GM23338 (cell line): Measurements from ENCODE around the gene CXCL8. TPM values are rescaled to one million over a fixed set of nuclear protein-coding genes. Genes with fewer than 3 reads are reported as not detected.

Source experiments
- ATAC-seq: fragments of 200-7000 bp; cut with Tn5 transposase; 3 replicates; pipeline ENCODE4 v1.9.1; 2020
- DNase-seq: peaks from one replicate; pipeline ENCODE4 v3.0.0-alpha.2; 2015; ENCODE audit warnings: low spot score
- H2AFZ ChIP-seq: fragments of 200-600 bp; sonication (generic); 2 replicates; pipeline ENCODE4 v1.8.0; 2016; ENCODE audit warnings: antibody characterized with exemption, mild to moderate bottlenecking, moderate library complexity
- H3F3A ChIP-seq: fragments of 200-600 bp; sonication (generic); replicated peaks from 2 replicates; pipeline ENCODE4 v1.8.0; 2017; ENCODE audit warnings: antibody characterized with exemption, mixed run types, low read depth
- H3K27ac ChIP-seq: fragments of 200-600 bp; sonication (generic); 2 replicates; pipeline ENCODE4 v1.6.1; 2016; ENCODE audit warnings: low read depth
- H3K27me3 ChIP-seq: fragments of 200-600 bp; sonication (generic); 2 replicates; pipeline ENCODE4 v1.8.0; 2016; ENCODE audit warnings: mild to moderate bottlenecking, mixed run types, moderate library complexity; ENCODE audit not compliant: insufficient read depth
- H3K36me3 ChIP-seq: fragments of 200-600 bp; sonication (generic); 2 replicates; pipeline ENCODE4 v1.8.0; 2016; ENCODE audit warnings: mild to moderate bottlenecking; ENCODE audit not compliant: insufficient read depth
- H3K4me1 ChIP-seq: fragments of 200-600 bp; sonication (generic); 2 replicates; pipeline ENCODE4 v1.8.0; 2016; ENCODE audit warnings: mild to moderate bottlenecking, moderate library complexity; ENCODE audit not compliant: insufficient read depth
- H3K4me2 ChIP-seq: fragments of 200-600 bp; sonication (generic); 2 replicates; pipeline ENCODE4 v1.7.1; 2017; ENCODE audit warnings: mixed run types
- H3K4me3 ChIP-seq: fragments of 200-600 bp; sonication (generic); 2 replicates; pipeline ENCODE4 v1.6.1; 2016; ENCODE audit warnings: mixed run types
- H3K79me2 ChIP-seq: fragments of 200-600 bp; sonication (generic); replicated peaks from 2 replicates; pipeline ENCODE4 v1.8.0; 2017; ENCODE audit warnings: mild to moderate bottlenecking; ENCODE audit not compliant: insufficient read depth
- H3K9me2 ChIP-seq: fragments of 200-600 bp; sonication (generic); 2 replicates; pipeline ENCODE4 v1.8.0; 2017; ENCODE audit not compliant: insufficient read depth
- H4K20me1 ChIP-seq: fragments of 200-600 bp; sonication (generic); replicated peaks from 2 replicates; pipeline ENCODE4 v1.8.0; 2017; ENCODE audit warnings: mild to moderate bottlenecking; ENCODE audit not compliant: insufficient read depth
- H3K27ac Mint-ChIP-seq: 2 replicates; pipeline ENCODE4 v1.8.0; 2020; ENCODE audit warnings: inconsistent platforms, mild to moderate bottlenecking, moderate library complexity, mixed read lengths
- H3K27me3 Mint-ChIP-seq: 3 replicates; pipeline ENCODE4 v1.8.0; 2022; ENCODE audit warnings: low read depth, mild to moderate bottlenecking, moderate library complexity, mixed read lengths, inconsistent platforms; ENCODE audit not compliant: insufficient read depth, poor library complexity
- H3K36me3 Mint-ChIP-seq: 3 replicates; pipeline ENCODE4 v1.8.0; 2021; ENCODE audit warnings: low read depth, mild to moderate bottlenecking, inconsistent platforms, moderate library complexity, mixed read lengths
- H3K4me1 Mint-ChIP-seq: 3 replicates; pipeline ENCODE4 v1.8.0; 2020; ENCODE audit warnings: mild to moderate bottlenecking, inconsistent platforms, mixed read lengths
- H3K4me3 Mint-ChIP-seq: 3 replicates; pipeline ENCODE4 v1.8.0; 2021; ENCODE audit warnings: moderate library complexity, mild to moderate bottlenecking, inconsistent platforms, mixed read lengths
- H3K9me3 Mint-ChIP-seq: 3 replicates; pipeline ENCODE4 v1.8.0; 2020; ENCODE audit warnings: moderate library complexity, mild to moderate bottlenecking, inconsistent platforms, mixed read lengths
- CREB1 ChIP-seq: fragments of 250-450 bp; sonication (Bioruptor Pico); IDR thresholded peaks from 2 replicates; pipeline ENCODE4 v1.5.0; 2020; ENCODE audit warnings: low read depth, mild to moderate bottlenecking, moderate library complexity
- EZH2 ChIP-seq: fragments of 200-600 bp; sonication (generic); IDR thresholded peaks from one replicate; pipeline ENCODE4 v1.8.0; 2017; ENCODE audit warnings: antibody characterized with exemption, mild to moderate bottlenecking, low read depth; ENCODE audit not compliant: unreplicated experiment
- EZH2phosphoT487 ChIP-seq: fragments of 200-600 bp; sonication (generic); IDR thresholded peaks from one replicate; pipeline ENCODE4 v1.8.1; 2018; ENCODE audit warnings: antibody characterized with exemption; ENCODE audit not compliant: unreplicated experiment
- JUNB ChIP-seq: IDR thresholded peaks from one replicate; pipeline ENCODE4 v1.6.1; 2016; ENCODE audit warnings: antibody characterized with exemption; ENCODE audit not compliant: unreplicated experiment
- NANOG ChIP-seq: IDR thresholded peaks from 2 replicates; pipeline ENCODE4 v1.6.1; 2016; ENCODE audit warnings: antibody characterized with exemption, borderline replicate concordance
- POLR2AphosphoS5 ChIP-seq: IDR thresholded peaks from 2 replicates; pipeline ENCODE4 v1.6.1; 2016; ENCODE audit warnings: antibody characterized with exemption, low read depth
- STAT1 ChIP-seq: IDR thresholded peaks from one replicate; pipeline ENCODE4 v1.6.1; 2016; ENCODE audit warnings: antibody characterized with exemption; ENCODE audit not compliant: unreplicated experiment
- ZNF114 ChIP-seq: fragments of 250-450 bp; sonication (Bioruptor Pico); IDR thresholded peaks from 2 replicates; pipeline ENCODE4 v1.5.0; 2020; ENCODE audit warnings: mild to moderate bottlenecking, moderate library complexity
- polyA plus RNA-seq: library from polyadenylated mRNA; unstranded; fragments of >200 nt; fragmentation: Nextera tagmentation; extraction: Ambion mirVana; gene quantifications from 2 replicates; pipeline ENCODE4 v1.2.1, GENCODE V29; 2016
- total RNA-seq: library from RNA; depleted of rRNA; stranded (reverse); fragments of >200 nt; shearing (Covaris generic); gene quantifications from 2 replicates; pipeline ENCODE4 v1.2.3, GENCODE V29; 2014
- TF ChIP-seq, protein P1 (sequence below), 2 experiments: fragments of 200-600 bp in 1 of 2; sonication (generic) in 1 of 2; conservative IDR thresholded peaks; 2 replicates each; pipeline versions ENCODE4 v1.5.1 to v1.6.1; 2016 to 2017; ENCODE audit warnings: antibody characterized with exemption in 2 of 2, low read depth in 2 of 2, mild to moderate bottlenecking in 2 of 2, moderate library complexity in 1 of 2
- TF ChIP-seq, protein P2 (sequence below): fragments of 250-450 bp; sonication (Bioruptor Pico); IDR thresholded peaks from 2 replicates; pipeline ENCODE4 v1.5.0; 2020; ENCODE audit warnings: mild to moderate bottlenecking, moderate library complexity
- TF ChIP-seq, protein P3 (sequence below): IDR thresholded peaks from one replicate; pipeline ENCODE4 v1.6.1; 2018; ENCODE audit warnings: antibody characterized with exemption; ENCODE audit not compliant: unreplicated experiment

Gene CXCL8
- total and polyA plus RNA-seq, 2 experiments from 2014 or later: 0.11 TPM; not detected in 1

- Mint-ChIP-seq H3K4me1 (no peaks in the 10 kb centered on the region), H3K9me3 (no peaks in the 10 kb centered on the region), H3K27me3 (no peaks in the 10 kb centered on the region), H3K27ac (no peak overlapping the region), H3K4me3 (no peak overlapping the region), H3K36me3 (no peaks in the 10 kb centered on the region)
- H3K4me3 ChIP-seq: no peak overlapping the region
- no peak overlapping the region for H2AFZ ChIP-seq
- no peak for DNase-seq
- TF ChIP-seq ZNF114 (CRISPR knock-in tag): no peak
- no peak overlapping the region for H3K27ac ChIP-seq
- H3K36me3 ChIP-seq: no peaks in the 10 kb centered on the region
- no peak overlapping the region for H3K4me2 ChIP-seq
- H3K79me2 ChIP-seq: no peaks in the 10 kb centered on the region
- H3K27me3 ChIP-seq: no peaks in the 10 kb centered on the region
- H3F3A ChIP-seq: no peaks in the 10 kb centered on the region
- ATAC-seq: no peak
- no peaks in the 10 kb centered on the region for H3K4me1 ChIP-seq
- no peaks in the 10 kb centered on the region for H4K20me1 ChIP-seq
- 0 out of 2 replicates have a peak, but pooled peaks cover 6% of the 10 kb centered on the region for H3K9me2 ChIP-seq
These were observed 22.0 kb downstream of the CXCL8 start for GRCh38 chr4:73762409-73762808.

DNA sequence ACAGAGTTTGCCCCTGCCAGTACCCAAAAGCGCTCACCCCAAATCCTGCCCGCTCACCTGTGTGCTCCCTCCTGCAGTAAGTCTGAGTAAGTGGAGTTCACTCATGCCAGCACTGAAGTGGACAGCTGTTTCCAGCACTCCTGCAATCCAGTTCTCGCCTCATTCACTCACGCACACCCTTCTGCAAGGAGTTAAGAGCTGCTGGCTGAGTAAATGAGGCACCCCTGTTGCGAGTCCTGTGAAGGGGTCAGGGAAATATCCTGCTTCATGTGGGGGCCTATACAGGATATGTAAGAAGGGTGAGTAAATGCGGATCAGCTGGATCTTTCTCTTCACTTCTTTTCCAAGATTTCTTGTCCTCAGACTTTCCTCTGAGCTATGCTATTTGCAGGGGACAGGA is 23.5 kb downstream of the CXCL8 start:
- ATAC-seq (no peak), DNase-seq (no peak)
- Histone ChIP-seq H3K79me2 (no peaks in the 10 kb centered on the region), H3K27me3 (no peaks in the 10 kb centered on the region), H3K4me1 (no peaks in the 10 kb centered on the region), H3K27ac (no peak overlapping the region), H3F3A (no peaks in the 10 kb centered on the region), H3K4me3 (no peak overlapping the region), H2AFZ (peak overlapping the region; percentile 69; the same call in 1 of the 2 replicates), H3K36me3 (no peaks in the 10 kb centered on the region), H3K4me2 (no peak overlapping the region), H3K9me2 (peaks cover 6% of the 10 kb centered on the region; the same call in 1 of the 2 replicates), H4K20me1 (no peaks in the 10 kb centered on the region)
- H3K27me3 Mint-ChIP-seq: no peaks in the 10 kb centered on the region
- H3K27ac Mint-ChIP-seq: no peak overlapping the region
- H3K9me3 Mint-ChIP-seq: no peaks in the 10 kb centered on the region
- H3K36me3 Mint-ChIP-seq: no peaks in the 10 kb centered on the region
- no peaks in the 10 kb centered on the region for H3K4me1 Mint-ChIP-seq
- no peak overlapping the region for H3K4me3 Mint-ChIP-seq
- TF ChIP-seq POLR2AphosphoS5: no peak
- no peak for TF ChIP-seq CREB1 (CRISPR knock-in tag)
- TF ChIP-seq EZH2phosphoT487: no peak
- TF ChIP-seq EZH2: no peak
- TF ChIP-seq, protein P1, sequence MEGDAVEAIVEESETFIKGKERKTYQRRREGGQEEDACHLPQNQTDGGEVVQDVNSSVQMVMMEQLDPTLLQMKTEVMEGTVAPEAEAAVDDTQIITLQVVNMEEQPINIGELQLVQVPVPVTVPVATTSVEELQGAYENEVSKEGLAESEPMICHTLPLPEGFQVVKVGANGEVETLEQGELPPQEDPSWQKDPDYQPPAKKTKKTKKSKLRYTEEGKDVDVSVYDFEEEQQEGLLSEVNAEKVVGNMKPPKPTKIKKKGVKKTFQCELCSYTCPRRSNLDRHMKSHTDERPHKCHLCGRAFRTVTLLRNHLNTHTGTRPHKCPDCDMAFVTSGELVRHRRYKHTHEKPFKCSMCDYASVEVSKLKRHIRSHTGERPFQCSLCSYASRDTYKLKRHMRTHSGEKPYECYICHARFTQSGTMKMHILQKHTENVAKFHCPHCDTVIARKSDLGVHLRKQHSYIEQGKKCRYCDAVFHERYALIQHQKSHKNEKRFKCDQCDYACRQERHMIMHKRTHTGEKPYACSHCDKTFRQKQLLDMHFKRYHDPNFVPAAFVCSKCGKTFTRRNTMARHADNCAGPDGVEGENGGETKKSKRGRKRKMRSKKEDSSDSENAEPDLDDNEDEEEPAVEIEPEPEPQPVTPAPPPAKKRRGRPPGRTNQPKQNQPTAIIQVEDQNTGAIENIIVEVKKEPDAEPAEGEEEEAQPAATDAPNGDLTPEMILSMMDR (conservative IDR thresholded peaks at IDR 0.05; ENCODE audit: low read depth in 2 of 2): no peak
- TF ChIP-seq STAT1: no peak
- TF ChIP-seq, protein P2, sequence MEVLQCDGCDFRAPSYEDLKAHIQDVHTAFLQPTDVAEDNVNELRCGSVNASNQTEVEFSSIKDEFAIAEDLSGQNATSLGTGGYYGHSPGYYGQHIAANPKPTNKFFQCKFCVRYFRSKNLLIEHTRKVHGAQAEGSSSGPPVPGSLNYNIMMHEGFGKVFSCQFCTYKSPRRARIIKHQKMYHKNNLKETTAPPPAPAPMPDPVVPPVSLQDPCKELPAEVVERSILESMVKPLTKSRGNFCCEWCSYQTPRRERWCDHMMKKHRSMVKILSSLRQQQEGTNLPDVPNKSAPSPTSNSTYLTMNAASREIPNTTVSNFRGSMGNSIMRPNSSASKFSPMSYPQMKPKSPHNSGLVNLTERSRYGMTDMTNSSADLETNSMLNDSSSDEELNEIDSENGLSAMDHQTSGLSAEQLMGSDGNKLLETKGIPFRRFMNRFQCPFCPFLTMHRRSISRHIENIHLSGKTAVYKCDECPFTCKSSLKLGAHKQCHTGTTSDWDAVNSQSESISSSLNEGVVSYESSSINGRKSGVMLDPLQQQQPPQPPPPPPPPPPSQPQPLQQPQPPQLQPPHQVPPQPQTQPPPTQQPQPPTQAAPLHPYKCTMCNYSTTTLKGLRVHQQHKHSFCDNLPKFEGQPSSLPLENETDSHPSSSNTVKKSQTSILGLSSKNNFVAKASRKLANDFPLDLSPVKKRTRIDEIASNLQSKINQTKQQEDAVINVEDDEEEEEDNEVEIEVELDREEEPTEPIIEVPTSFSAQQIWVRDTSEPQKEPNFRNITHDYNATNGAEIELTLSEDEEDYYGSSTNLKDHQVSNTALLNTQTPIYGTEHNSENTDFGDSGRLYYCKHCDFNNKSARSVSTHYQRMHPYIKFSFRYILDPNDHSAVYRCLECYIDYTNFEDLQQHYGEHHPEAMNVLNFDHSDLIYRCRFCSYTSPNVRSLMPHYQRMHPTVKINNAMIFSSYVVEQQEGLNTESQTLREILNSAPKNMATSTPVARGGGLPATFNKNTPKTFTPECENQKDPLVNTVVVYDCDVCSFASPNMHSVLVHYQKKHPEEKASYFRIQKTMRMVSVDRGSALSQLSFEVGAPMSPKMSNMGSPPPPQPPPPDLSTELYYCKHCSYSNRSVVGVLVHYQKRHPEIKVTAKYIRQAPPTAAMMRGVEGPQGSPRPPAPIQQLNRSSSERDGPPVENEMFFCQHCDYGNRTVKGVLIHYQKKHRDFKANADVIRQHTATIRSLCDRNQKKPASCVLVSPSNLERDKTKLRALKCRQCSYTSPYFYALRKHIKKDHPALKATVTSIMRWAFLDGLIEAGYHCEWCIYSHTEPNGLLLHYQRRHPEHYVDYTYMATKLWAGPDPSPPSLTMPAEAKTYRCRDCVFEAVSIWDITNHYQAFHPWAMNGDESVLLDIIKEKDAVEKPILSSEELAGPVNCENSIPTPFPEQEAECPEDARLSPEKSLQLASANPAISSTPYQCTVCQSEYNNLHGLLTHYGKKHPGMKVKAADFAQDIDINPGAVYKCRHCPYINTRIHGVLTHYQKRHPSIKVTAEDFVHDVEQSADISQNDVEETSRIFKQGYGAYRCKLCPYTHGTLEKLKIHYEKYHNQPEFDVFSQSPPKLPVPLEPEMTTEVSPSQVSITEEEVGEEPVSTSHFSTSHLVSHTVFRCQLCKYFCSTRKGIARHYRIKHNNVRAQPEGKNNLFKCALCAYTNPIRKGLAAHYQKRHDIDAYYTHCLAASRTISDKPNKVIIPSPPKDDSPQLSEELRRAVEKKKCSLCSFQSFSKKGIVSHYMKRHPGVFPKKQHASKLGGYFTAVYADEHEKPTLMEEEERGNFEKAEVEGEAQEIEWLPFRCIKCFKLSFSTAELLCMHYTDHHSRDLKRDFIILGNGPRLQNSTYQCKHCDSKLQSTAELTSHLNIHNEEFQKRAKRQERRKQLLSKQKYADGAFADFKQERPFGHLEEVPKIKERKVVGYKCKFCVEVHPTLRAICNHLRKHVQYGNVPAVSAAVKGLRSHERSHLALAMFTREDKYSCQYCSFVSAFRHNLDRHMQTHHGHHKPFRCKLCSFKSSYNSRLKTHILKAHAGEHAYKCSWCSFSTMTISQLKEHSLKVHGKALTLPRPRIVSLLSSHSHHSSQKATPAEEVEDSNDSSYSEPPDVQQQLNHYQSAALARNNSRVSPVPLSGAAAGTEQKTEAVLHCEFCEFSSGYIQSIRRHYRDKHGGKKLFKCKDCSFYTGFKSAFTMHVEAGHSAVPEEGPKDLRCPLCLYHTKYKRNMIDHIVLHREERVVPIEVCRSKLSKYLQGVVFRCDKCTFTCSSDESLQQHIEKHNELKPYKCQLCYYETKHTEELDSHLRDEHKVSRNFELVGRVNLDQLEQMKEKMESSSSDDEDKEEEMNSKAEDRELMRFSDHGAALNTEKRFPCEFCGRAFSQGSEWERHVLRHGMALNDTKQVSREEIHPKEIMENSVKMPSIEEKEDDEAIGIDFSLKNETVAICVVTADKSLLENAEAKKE (CRISPR knock-in tag): no peak
- TF ChIP-seq, protein P3, sequence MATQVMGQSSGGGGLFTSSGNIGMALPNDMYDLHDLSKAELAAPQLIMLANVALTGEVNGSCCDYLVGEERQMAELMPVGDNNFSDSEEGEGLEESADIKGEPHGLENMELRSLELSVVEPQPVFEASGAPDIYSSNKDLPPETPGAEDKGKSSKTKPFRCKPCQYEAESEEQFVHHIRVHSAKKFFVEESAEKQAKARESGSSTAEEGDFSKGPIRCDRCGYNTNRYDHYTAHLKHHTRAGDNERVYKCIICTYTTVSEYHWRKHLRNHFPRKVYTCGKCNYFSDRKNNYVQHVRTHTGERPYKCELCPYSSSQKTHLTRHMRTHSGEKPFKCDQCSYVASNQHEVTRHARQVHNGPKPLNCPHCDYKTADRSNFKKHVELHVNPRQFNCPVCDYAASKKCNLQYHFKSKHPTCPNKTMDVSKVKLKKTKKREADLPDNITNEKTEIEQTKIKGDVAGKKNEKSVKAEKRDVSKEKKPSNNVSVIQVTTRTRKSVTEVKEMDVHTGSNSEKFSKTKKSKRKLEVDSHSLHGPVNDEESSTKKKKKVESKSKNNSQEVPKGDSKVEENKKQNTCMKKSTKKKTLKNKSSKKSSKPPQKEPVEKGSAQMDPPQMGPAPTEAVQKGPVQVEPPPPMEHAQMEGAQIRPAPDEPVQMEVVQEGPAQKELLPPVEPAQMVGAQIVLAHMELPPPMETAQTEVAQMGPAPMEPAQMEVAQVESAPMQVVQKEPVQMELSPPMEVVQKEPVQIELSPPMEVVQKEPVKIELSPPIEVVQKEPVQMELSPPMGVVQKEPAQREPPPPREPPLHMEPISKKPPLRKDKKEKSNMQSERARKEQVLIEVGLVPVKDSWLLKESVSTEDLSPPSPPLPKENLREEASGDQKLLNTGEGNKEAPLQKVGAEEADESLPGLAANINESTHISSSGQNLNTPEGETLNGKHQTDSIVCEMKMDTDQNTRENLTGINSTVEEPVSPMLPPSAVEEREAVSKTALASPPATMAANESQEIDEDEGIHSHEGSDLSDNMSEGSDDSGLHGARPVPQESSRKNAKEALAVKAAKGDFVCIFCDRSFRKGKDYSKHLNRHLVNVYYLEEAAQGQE: no peak
- TF ChIP-seq JUNB: no peak
- no peak for TF ChIP-seq NANOG
